Measurements from ENCODE around the gene IHH. TPM values are rescaled to one million over a fixed set of nuclear protein-coding genes. Genes with fewer than 3 reads are reported as not detected.

Gene IHH
- total RNA-seq, 1 experiment from 2014 or later: 0.17 TPM

DNA sequence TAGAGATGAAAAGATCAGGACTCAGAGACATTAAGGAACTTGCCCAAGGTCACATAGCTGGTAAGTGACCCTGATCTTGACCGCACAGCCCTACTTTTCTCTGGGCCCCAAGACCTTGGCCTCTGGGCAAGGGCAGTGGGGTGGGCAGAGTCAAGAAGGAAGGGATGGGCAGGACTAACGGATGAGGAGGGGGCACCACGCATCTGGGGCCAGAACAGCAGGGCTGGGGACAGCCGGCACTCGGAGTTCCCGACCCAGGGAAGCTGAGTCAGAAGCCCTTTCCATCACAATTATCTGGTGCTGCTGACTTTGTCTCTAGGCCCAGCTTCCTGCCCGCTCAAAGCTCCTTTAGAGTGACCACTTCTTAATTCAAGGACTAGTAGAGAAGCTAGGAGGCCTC, 33.8 kb downstream of the IHH start:
- no peak overlapping the region for H3K4me2 ChIP-seq (ENCODE audit: low read length)
- no peak overlapping the region for H2AFZ ChIP-seq (ENCODE audit: low read depth, low read length, poor library complexity, severe bottlenecking)
- H3K4me3 ChIP-seq (replicated peaks in 1 of 2; ENCODE audit: low read depth in 1 of 2, low read length in 2 of 2): no peak overlapping the region
- no peak overlapping the region for H3K9ac ChIP-seq (ENCODE audit: low read length)
- H3K36me3 ChIP-seq (ENCODE audit: control insufficient read depth in 1 of 2, insufficient read depth in 2 of 2, low read length in 2 of 2): no peaks in the 10 kb centered on the region
- no peak overlapping the region for H3K27ac ChIP-seq (ENCODE audit: low read depth, low read length)
- no peak for TF ChIP-seq POLR2AphosphoS5 (IDR thresholded peaks at IDR 0.05; ENCODE audit: low read depth, low read length)
- no peak for TF ChIP-seq EGR1 (IDR thresholded peaks at IDR 0.05; ENCODE audit: low read depth)
- TF ChIP-seq POLR2A (IDR thresholded peaks at IDR 0.05; ENCODE audit: borderline replicate concordance, extremely low read depth, insufficient read depth, insufficient read length): no peak
- no peak for TF ChIP-seq CEBPB (IDR thresholded peaks at IDR 0.05; ENCODE audit: low read depth)
- TF ChIP-seq YY1 (IDR thresholded peaks at IDR 0.05; ENCODE audit: extremely low read depth, insufficient replicate concordance, low read depth, low read length): no peak
- no peak for TF ChIP-seq ZFX (IDR thresholded peaks at IDR 0.05)
- TF ChIP-seq ZNF274 (IDR thresholded peaks at IDR 0.05; ENCODE audit: low read depth, low read length): no peak
- ChIA-PET POLR2A (no interaction called here), CTCF (interaction anchor here (0.7 to 5.3 kb wide), 5 partner anchors 16 to 125 kb away, joined by 3 to 97 read pairs (median 5); no protein-coding TSS in a partner anchor), RAD21 (ENCODE audit: low non-redundant PET in 1 of 2, low total read pairs in 2 of 2, uncharacterized antibody in 2 of 2, unreplicated experiment in 2 of 2) (interaction anchor here in 1 of 2 experiments (1.4 kb wide), 1 partner anchor 92 kb away, joined by 3 read pairs; no protein-coding TSS in a partner anchor)
- BruUV-seq (replicated peaks): no TSS peak
- H3K9me3 ChIP-seq (ENCODE audit: control insufficient read depth in 1 of 2, insufficient read depth in 1 of 2, low read depth in 1 of 2, low read length in 2 of 2): no peaks in the 10 kb centered on the region
- no peaks in the 10 kb centered on the region for H4K20me1 ChIP-seq (ENCODE audit: insufficient read depth)
- DNase-seq (ENCODE audit: low read depth, low spot score): no peak
- H3K79me2 ChIP-seq (ENCODE audit: insufficient read depth, low read length): no peaks in the 10 kb centered on the region
- no peaks in the 10 kb centered on the region for H3K27me3 ChIP-seq (ENCODE audit: insufficient read depth, low read length)
- ATAC-seq: no peak
- intact Hi-C loops (cut with micrococcal nuclease): no loop called here
- H3K4me1 ChIP-seq (ENCODE audit: control insufficient read depth in 1 of 2, insufficient read depth in 2 of 2, low read length in 2 of 2): no peaks in the 10 kb centered on the region; a peak in 1 of 4 replicates
- no peaks in the 10 kb centered on the region for H3K9me2 ChIP-seq (ENCODE audit: insufficient read depth)

DNA sequence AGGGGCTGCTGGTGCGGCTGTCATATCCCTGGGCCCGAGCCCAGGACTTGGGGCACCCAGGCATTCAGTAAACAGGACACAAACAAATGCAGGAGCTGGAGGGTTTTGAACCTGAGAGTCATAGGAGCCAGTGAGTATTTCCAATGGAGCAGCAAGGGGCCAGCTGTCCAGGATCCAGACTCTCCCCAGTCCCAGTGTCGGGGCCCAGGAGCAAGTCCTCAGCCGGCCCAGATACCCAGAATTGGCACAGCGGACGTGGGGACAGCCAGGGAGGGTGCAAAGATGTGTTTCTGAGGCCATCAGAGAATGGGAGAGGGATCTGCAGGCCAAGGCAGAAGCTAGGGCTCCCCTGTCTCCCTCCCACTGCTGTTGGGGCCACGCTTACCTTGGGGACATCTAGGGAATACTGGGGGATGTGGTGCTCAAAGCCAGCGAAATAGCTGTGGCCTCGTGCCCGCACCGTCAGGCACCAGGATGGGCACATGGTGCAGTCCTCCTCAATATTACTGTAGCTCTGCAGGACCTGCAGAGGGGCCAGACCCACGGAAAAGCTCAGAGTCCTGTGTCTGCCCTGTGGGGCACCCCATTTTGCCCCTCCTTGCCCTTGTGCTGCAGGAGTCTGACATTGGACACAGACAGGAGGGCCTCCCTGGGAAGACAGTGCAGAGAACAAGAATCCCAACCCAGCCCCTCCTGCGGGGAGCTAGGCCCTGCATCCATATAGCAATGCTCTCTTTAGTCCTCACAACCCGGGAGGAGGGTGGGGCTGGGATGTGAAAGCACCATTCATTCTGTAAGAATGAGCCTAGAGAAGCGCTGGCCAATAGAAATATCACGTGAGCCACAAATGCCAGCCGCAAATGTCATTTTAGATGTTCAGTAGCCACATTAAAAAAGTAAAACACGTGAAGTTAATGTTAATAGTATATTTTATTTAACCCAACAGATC, 34.8 kb downstream of the IHH start:
- H3K4me2 ChIP-seq (ENCODE audit: low read length): no peak overlapping the region
- no peak overlapping the region for H3K9ac ChIP-seq (ENCODE audit: low read length)
- intact Hi-C loops (cut with micrococcal nuclease): no loop called here
- TF ChIP-seq ZFX (IDR thresholded peaks at IDR 0.05) (no peak), ELF1 (IDR thresholded peaks at IDR 0.05; ENCODE audit: borderline replicate concordance, low read depth) (no peak), SP1 (IDR thresholded peaks at IDR 0.05; ENCODE audit: low read depth) (no peak), EZH2 (IDR thresholded peaks at IDR 0.05) (no peak), CBX3 (IDR thresholded peaks at IDR 0.05; ENCODE audit: low read depth) (no peak), POLR2AphosphoS5 (IDR thresholded peaks at IDR 0.05; ENCODE audit: low read depth, low read length) (no peak), YY1 (IDR thresholded peaks at IDR 0.05; ENCODE audit: extremely low read depth, insufficient replicate concordance, low read depth, low read length) (no peak), FOSL1 (IDR thresholded peaks at IDR 0.05; ENCODE audit: low read depth) (no peak)
- CTCF ChIA-PET: interaction anchor here (0.8 to 1.4 kb wide), 4 partner anchors 15 to 30 kb away, joined by 3 to 5 read pairs (median 4); partner anchors contain the start of gene CFAP65
- no peaks in the 10 kb centered on the region for H3K9me2 ChIP-seq (ENCODE audit: insufficient read depth)
- ATAC-seq (no peak), DNase-seq (ENCODE audit: low read depth, low spot score) (no peak)
- H3K27me3 ChIP-seq (ENCODE audit: insufficient read depth, low read length): no peaks in the 10 kb centered on the region
- no TSS peak for BruUV-seq (replicated peaks)
- no peak overlapping the region for H3K4me3 ChIP-seq (replicated peaks in 1 of 2; ENCODE audit: low read depth in 1 of 2, low read length in 2 of 2)
- H3K4me1 ChIP-seq (ENCODE audit: control insufficient read depth in 1 of 2, insufficient read depth in 2 of 2, low read length in 2 of 2): no peaks in the 10 kb centered on the region; a peak in 1 of 4 replicates
- no peaks in the 10 kb centered on the region for H3K9me3 ChIP-seq (ENCODE audit: control insufficient read depth in 1 of 2, insufficient read depth in 1 of 2, low read depth in 1 of 2, low read length in 2 of 2)
- H3K79me2 ChIP-seq (ENCODE audit: insufficient read depth, low read length): no peaks in the 10 kb centered on the region
- H3K27ac ChIP-seq (ENCODE audit: low read depth, low read length): no peak overlapping the region
- RAD21 ChIA-PET (ENCODE audit: low non-redundant PET in 1 of 2, low total read pairs in 2 of 2, uncharacterized antibody in 2 of 2, unreplicated experiment in 2 of 2): interaction anchor here (0.7 to 0.9 kb wide), 2 partner anchors 129 kb away, joined by 3 read pairs; no protein-coding TSS in a partner anchor
- H2AFZ ChIP-seq (ENCODE audit: low read depth, low read length, poor library complexity, severe bottlenecking): no peak overlapping the region
- no peaks in the 10 kb centered on the region for H4K20me1 ChIP-seq (ENCODE audit: insufficient read depth)
- H3K36me3 ChIP-seq (ENCODE audit: control insufficient read depth in 1 of 2, insufficient read depth in 2 of 2, low read length in 2 of 2): no peaks in the 10 kb centered on the region
- POLR2A ChIA-PET: no interaction called here
